GM23338 (cell line): Measurements from ENCODE around the gene GOLT1B. TPM values are rescaled to one million over a fixed set of nuclear protein-coding genes. Genes with fewer than 3 reads are reported as not detected.

Source experiments
- ATAC-seq: fragments of 200-7000 bp; cut with Tn5 transposase; 3 replicates; pipeline ENCODE4 v1.9.1; 2020
- DNase-seq: peaks from one replicate; pipeline ENCODE4 v3.0.0-alpha.2; 2015; ENCODE audit warnings: low spot score
- H2AFZ ChIP-seq: fragments of 200-600 bp; sonication (generic); 2 replicates; pipeline ENCODE4 v1.8.0; 2016; ENCODE audit warnings: antibody characterized with exemption, mild to moderate bottlenecking, moderate library complexity
- H3F3A ChIP-seq: fragments of 200-600 bp; sonication (generic); replicated peaks from 2 replicates; pipeline ENCODE4 v1.8.0; 2017; ENCODE audit warnings: antibody characterized with exemption, mixed run types, low read depth
- H3K27ac ChIP-seq: fragments of 200-600 bp; sonication (generic); 2 replicates; pipeline ENCODE4 v1.6.1; 2016; ENCODE audit warnings: low read depth
- H3K27me3 ChIP-seq: fragments of 200-600 bp; sonication (generic); 2 replicates; pipeline ENCODE4 v1.8.0; 2016; ENCODE audit warnings: mild to moderate bottlenecking, mixed run types, moderate library complexity; ENCODE audit not compliant: insufficient read depth
- H3K36me3 ChIP-seq: fragments of 200-600 bp; sonication (generic); 2 replicates; pipeline ENCODE4 v1.8.0; 2016; ENCODE audit warnings: mild to moderate bottlenecking; ENCODE audit not compliant: insufficient read depth
- H3K4me1 ChIP-seq: fragments of 200-600 bp; sonication (generic); 2 replicates; pipeline ENCODE4 v1.8.0; 2016; ENCODE audit warnings: mild to moderate bottlenecking, moderate library complexity; ENCODE audit not compliant: insufficient read depth
- H3K4me2 ChIP-seq: fragments of 200-600 bp; sonication (generic); 2 replicates; pipeline ENCODE4 v1.7.1; 2017; ENCODE audit warnings: mixed run types
- H3K4me3 ChIP-seq: fragments of 200-600 bp; sonication (generic); 2 replicates; pipeline ENCODE4 v1.6.1; 2016; ENCODE audit warnings: mixed run types
- H3K79me2 ChIP-seq: fragments of 200-600 bp; sonication (generic); replicated peaks from 2 replicates; pipeline ENCODE4 v1.8.0; 2017; ENCODE audit warnings: mild to moderate bottlenecking; ENCODE audit not compliant: insufficient read depth
- H3K9me2 ChIP-seq: fragments of 200-600 bp; sonication (generic); 2 replicates; pipeline ENCODE4 v1.8.0; 2017; ENCODE audit not compliant: insufficient read depth
- H4K20me1 ChIP-seq: fragments of 200-600 bp; sonication (generic); replicated peaks from 2 replicates; pipeline ENCODE4 v1.8.0; 2017; ENCODE audit warnings: mild to moderate bottlenecking; ENCODE audit not compliant: insufficient read depth
- H3K27ac Mint-ChIP-seq: 2 replicates; pipeline ENCODE4 v1.8.0; 2020; ENCODE audit warnings: inconsistent platforms, mild to moderate bottlenecking, moderate library complexity, mixed read lengths
- H3K27me3 Mint-ChIP-seq: 3 replicates; pipeline ENCODE4 v1.8.0; 2022; ENCODE audit warnings: low read depth, mild to moderate bottlenecking, moderate library complexity, mixed read lengths, inconsistent platforms; ENCODE audit not compliant: insufficient read depth, poor library complexity
- H3K36me3 Mint-ChIP-seq: 3 replicates; pipeline ENCODE4 v1.8.0; 2021; ENCODE audit warnings: low read depth, mild to moderate bottlenecking, inconsistent platforms, moderate library complexity, mixed read lengths
- H3K4me1 Mint-ChIP-seq: 3 replicates; pipeline ENCODE4 v1.8.0; 2020; ENCODE audit warnings: mild to moderate bottlenecking, inconsistent platforms, mixed read lengths
- H3K4me3 Mint-ChIP-seq: 3 replicates; pipeline ENCODE4 v1.8.0; 2021; ENCODE audit warnings: moderate library complexity, mild to moderate bottlenecking, inconsistent platforms, mixed read lengths
- H3K9me3 Mint-ChIP-seq: 3 replicates; pipeline ENCODE4 v1.8.0; 2020; ENCODE audit warnings: moderate library complexity, mild to moderate bottlenecking, inconsistent platforms, mixed read lengths
- CREB1 ChIP-seq: fragments of 250-450 bp; sonication (Bioruptor Pico); IDR thresholded peaks from 2 replicates; pipeline ENCODE4 v1.5.0; 2020; ENCODE audit warnings: low read depth, mild to moderate bottlenecking, moderate library complexity
- EZH2 ChIP-seq: fragments of 200-600 bp; sonication (generic); IDR thresholded peaks from one replicate; pipeline ENCODE4 v1.8.0; 2017; ENCODE audit warnings: antibody characterized with exemption, mild to moderate bottlenecking, low read depth; ENCODE audit not compliant: unreplicated experiment
- EZH2phosphoT487 ChIP-seq: fragments of 200-600 bp; sonication (generic); IDR thresholded peaks from one replicate; pipeline ENCODE4 v1.8.1; 2018; ENCODE audit warnings: antibody characterized with exemption; ENCODE audit not compliant: unreplicated experiment
- NANOG ChIP-seq: IDR thresholded peaks from 2 replicates; pipeline ENCODE4 v1.6.1; 2016; ENCODE audit warnings: antibody characterized with exemption, borderline replicate concordance
- POLR2AphosphoS5 ChIP-seq: IDR thresholded peaks from 2 replicates; pipeline ENCODE4 v1.6.1; 2016; ENCODE audit warnings: antibody characterized with exemption, low read depth
- STAT1 ChIP-seq: IDR thresholded peaks from one replicate; pipeline ENCODE4 v1.6.1; 2016; ENCODE audit warnings: antibody characterized with exemption; ENCODE audit not compliant: unreplicated experiment
- ZNF114 ChIP-seq: fragments of 250-450 bp; sonication (Bioruptor Pico); IDR thresholded peaks from 2 replicates; pipeline ENCODE4 v1.5.0; 2020; ENCODE audit warnings: mild to moderate bottlenecking, moderate library complexity
- ZNF331 ChIP-seq: fragments of 250-450 bp; sonication (Bioruptor Pico); IDR thresholded peaks from 2 replicates; pipeline ENCODE4 v1.5.0; 2020; ENCODE audit warnings: low read depth, mild to moderate bottlenecking, moderate library complexity
- ZNF462 ChIP-seq: fragments of 250-450 bp; sonication (Bioruptor Pico); IDR thresholded peaks from 2 replicates; pipeline ENCODE4 v1.5.0; 2020; ENCODE audit warnings: mild to moderate bottlenecking, moderate library complexity
- long read RNA-seq: library from polyadenylated mRNA; unstranded; transcript quantifications from one replicate; pipeline ENCODE4 v2.0.0, GENCODE V29; 2020; ENCODE audit not compliant: unreplicated experiment
- polyA plus RNA-seq: library from polyadenylated mRNA; unstranded; fragments of >200 nt; fragmentation: Nextera tagmentation; extraction: Ambion mirVana; gene quantifications from 2 replicates; pipeline ENCODE4 v1.2.1, GENCODE V29; 2016
- total RNA-seq: library from RNA; depleted of rRNA; stranded (reverse); fragments of >200 nt; shearing (Covaris generic); gene quantifications from 2 replicates; pipeline ENCODE4 v1.2.3, GENCODE V29; 2014; rRNA removed
- TF ChIP-seq, protein P1 (sequence below): IDR thresholded peaks from 2 replicates; pipeline ENCODE4 v1.6.1; 2016; ENCODE audit warnings: antibody characterized with exemption

Gene GOLT1B, protein sequence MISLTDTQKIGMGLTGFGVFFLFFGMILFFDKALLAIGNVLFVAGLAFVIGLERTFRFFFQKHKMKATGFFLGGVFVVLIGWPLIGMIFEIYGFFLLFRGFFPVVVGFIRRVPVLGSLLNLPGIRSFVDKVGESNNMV
- total RNA-seq = 39.8 and 41.7 TPM in 2 replicates
- 23.5 and 24.3 TPM in 2 replicates for polyA plus RNA-seq
- long read RNA-seq, transcript GOLT1B-201 (5 exons, 3,227 nt) = major isoform, 11 of 13 reads
- long read RNA-seq, partial matches to known transcripts = 0 of 13 reads
- long read RNA-seq, other reads (novel, unspliced or antisense) = 0 of 13 reads

DNA sequence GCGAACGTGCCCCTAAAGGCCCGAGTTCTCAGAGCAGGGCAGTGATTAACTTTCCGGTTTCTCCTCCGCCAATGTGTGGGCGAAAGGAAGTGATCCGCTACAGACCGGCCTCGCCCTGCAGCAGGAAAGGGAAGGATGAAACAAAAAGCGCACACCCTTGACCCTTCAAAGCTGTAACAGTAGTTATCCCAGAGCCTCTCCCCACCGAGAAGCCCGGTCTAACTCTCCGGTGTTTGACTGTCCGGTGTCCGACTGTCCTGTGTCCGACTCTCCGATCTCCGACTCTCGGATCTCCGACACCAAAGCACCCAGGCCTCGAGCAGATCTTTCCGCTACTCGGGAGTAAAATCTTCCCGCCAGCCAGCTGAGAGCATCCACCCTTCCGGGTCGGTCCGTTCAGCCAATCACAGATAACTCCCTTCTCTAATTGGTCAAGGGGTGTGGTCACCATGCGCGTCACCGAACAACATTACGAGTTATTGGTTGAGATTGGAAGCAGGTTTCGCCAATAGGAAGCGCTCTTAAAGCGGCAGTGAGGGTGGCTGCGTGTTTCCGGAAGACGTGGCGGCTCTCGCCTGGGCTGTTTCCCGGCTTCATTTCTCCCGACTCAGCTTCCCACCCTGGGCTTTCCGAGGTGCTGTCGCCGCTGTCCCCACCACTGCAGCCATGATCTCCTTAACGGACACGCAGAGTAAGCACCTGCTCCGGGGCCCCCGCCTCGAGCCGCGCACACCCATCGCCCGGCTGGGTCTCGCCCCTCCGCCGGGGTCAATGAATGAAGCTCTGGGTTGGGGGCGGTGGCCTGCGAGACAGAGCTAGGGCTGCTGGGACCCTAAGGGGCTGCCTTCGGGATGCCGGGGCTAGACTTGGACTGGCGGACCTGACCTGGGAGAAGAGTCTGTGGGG, at the start of gene GOLT1B, which contains the start of gene RECQL:
TSS of gene GOLT1B (plus strand) at position 532 of the 906 bp plus-strand sequence. CDS start at position 667, 135 bp downstream.
TSS of gene RECQL (minus strand) at position 378 of the 906 bp plus-strand sequence. CDS start 2,065 bp downstream, outside the sequence.
- no peaks in the 10 kb centered on the region for H3K36me3 ChIP-seq
- H3K27ac ChIP-seq = peak within 1 kb of the TSS; percentile 89
- no peak within 1 kb of the TSS for H3K4me3 Mint-ChIP-seq
- H3K9me2 ChIP-seq = no peaks in the 10 kb centered on the region
- H3F3A ChIP-seq = no peaks in the 10 kb centered on the region
- 0 out of 2 replicates have a peak, but pooled peaks cover 14% of the 10 kb centered on the region for H4K20me1 ChIP-seq
- H3K4me3 ChIP-seq = peak within 1 kb of the TSS; percentile 73
- no peak within 1 kb of the TSS for H3K27ac Mint-ChIP-seq
- no peak for TF ChIP-seq STAT1
- TF ChIP-seq CREB1 (CRISPR knock-in tag) = peak; percentile 89
- TF ChIP-seq ZNF331 = no peak
- TF ChIP-seq EZH2phosphoT487 = no peak
- TF ChIP-seq POLR2AphosphoS5 = peak; percentile 59
- TF ChIP-seq ZNF114 = no peak
- TF ChIP-seq, protein P1, sequence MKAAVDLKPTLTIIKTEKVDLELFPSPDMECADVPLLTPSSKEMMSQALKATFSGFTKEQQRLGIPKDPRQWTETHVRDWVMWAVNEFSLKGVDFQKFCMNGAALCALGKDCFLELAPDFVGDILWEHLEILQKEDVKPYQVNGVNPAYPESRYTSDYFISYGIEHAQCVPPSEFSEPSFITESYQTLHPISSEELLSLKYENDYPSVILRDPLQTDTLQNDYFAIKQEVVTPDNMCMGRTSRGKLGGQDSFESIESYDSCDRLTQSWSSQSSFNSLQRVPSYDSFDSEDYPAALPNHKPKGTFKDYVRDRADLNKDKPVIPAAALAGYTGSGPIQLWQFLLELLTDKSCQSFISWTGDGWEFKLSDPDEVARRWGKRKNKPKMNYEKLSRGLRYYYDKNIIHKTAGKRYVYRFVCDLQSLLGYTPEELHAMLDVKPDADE = peak; percentile 42
- TF ChIP-seq EZH2 = no peak
- H3K4me1 Mint-ChIP-seq = peaks cover 6% of the 10 kb centered on the region; the same call in 2 of the 3 replicates
- H3K9me3 Mint-ChIP-seq = no peaks in the 10 kb centered on the region
- no peaks in the 10 kb centered on the region for H3K27me3 Mint-ChIP-seq
- DNase-seq (peak; percentile 98), ATAC-seq (peak; percentile 95)
- peaks cover 60% of the 10 kb centered on the region for H3K79me2 ChIP-seq
- H3K27me3 ChIP-seq = no peaks in the 10 kb centered on the region
- H3K4me1 ChIP-seq = peaks cover 17% of the 10 kb centered on the region
- H3K36me3 Mint-ChIP-seq = peaks cover 10% of the 10 kb centered on the region; the same call in 1 of the 3 replicates
- peak within 1 kb of the TSS; percentile 57 for H2AFZ ChIP-seq
- peak within 1 kb of the TSS; percentile 86 for H3K4me2 ChIP-seq

DNA sequence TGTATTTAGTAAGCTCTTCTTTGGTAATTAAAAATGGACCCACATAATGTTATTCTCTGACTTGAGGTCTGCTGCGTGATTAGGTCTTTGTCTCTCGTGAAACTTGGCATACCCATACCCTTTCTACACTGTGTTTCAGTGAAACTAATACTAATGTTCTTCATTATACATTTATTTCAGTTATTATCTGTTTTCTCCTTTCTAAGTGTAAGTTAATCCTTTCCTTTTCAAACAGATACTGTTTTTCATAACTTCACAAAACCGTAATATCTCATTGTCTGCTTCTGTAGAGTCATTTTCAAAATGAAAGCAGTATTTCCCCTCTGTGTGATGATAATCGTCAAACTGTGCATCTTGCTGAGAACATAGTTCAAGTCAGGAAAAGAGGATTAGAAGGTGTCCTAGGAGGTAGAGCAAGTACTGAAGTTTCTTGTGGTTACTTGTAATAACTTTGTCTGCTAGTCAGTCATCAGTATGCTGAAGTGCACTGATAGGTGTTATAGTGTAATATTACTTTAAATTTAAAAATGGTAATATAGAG, 48.2 kb upstream of the GOLT1B start:
- no peaks in the 10 kb centered on the region for H3F3A ChIP-seq
- H3K4me2 ChIP-seq = no peak overlapping the region
- no peak overlapping the region for H3K4me3 Mint-ChIP-seq
- H2AFZ ChIP-seq = no peak overlapping the region
- H3K79me2 ChIP-seq = no peaks in the 10 kb centered on the region
- H3K9me2 ChIP-seq = no peaks in the 10 kb centered on the region
- DNase-seq (no peak), ATAC-seq (no peak)
- no peaks in the 10 kb centered on the region for H3K9me3 Mint-ChIP-seq
- no peaks in the 10 kb centered on the region for H3K27me3 ChIP-seq
- no peaks in the 10 kb centered on the region for H3K36me3 ChIP-seq
- no peaks in the 10 kb centered on the region for H4K20me1 ChIP-seq
- H3K4me1 ChIP-seq = no peaks in the 10 kb centered on the region
- H3K4me1 Mint-ChIP-seq = no peaks in the 10 kb centered on the region
- no peak overlapping the region for H3K27ac Mint-ChIP-seq
- H3K4me3 ChIP-seq = no peak overlapping the region
- H3K27ac ChIP-seq = no peak overlapping the region
- no peaks in the 10 kb centered on the region for H3K27me3 Mint-ChIP-seq
- H3K36me3 Mint-ChIP-seq = peaks cover 12% of the 10 kb centered on the region; the same call in 2 of the 3 replicates
- TF ChIP-seq NANOG = no peak
- no peak for TF ChIP-seq ZNF462 (CRISPR knock-in tag)
